NT2/D1 (cell line): ENCODE results near the gene CSKMT.
"Not testable (repeated sequence)": the region's sequence is repeated elsewhere in the genome, so short reads cannot be mapped to it uniquely, and the experiment has no call there.

Experiments used
- DNase-seq: peaks from one replicate; pipeline ENCODE4 v3.0.0-alpha.2; 2011; ENCODE audit warnings: low read depth, low spot score
- H3K27me3 ChIP-seq: 2 replicates; pipeline ENCODE4 v1.6.0; 2011; ENCODE audit warnings: mild to moderate bottlenecking; ENCODE audit not compliant: insufficient read length, insufficient read depth
- H3K36me3 ChIP-seq: 2 replicates; pipeline ENCODE4 v1.6.1; 2011; ENCODE audit warnings: mild to moderate bottlenecking, low read length, mixed read lengths; ENCODE audit not compliant: insufficient read depth, insufficient read length
- H3K4me1 ChIP-seq: 2 replicates; pipeline ENCODE4 v1.5.1; 2011; ENCODE audit not compliant: insufficient read depth, insufficient read length
- H3K4me3 ChIP-seq: 2 replicates; pipeline ENCODE4 v1.5.1; 2011; ENCODE audit warnings: low read depth; ENCODE audit not compliant: insufficient read length
- H3K9ac ChIP-seq: 2 replicates; pipeline ENCODE4 v1.6.0; 2011; ENCODE audit warnings: low read depth; ENCODE audit not compliant: insufficient read length
- H3K9me3 ChIP-seq: 2 replicates; pipeline ENCODE4 v1.5.1; 2011; ENCODE audit warnings: mild to moderate bottlenecking, low read length; ENCODE audit not compliant: insufficient read depth
- SUZ12 ChIP-seq: IDR thresholded peaks from 2 replicates; pipeline ENCODE4 v1.6.1; 2011; ENCODE audit not compliant: insufficient read length, insufficient read depth; ENCODE audit errors: extremely low read depth
- YY1 ChIP-seq: IDR thresholded peaks from 2 replicates; pipeline ENCODE4 v1.6.1; 2011; ENCODE audit not compliant: insufficient read length, insufficient read depth
- ZNF274 ChIP-seq: IDR thresholded peaks from 2 replicates; pipeline ENCODE4 v1.6.1; 2011; ENCODE audit warnings: mild to moderate bottlenecking, low read depth, low read length

Gene CSKMT

DNA sequence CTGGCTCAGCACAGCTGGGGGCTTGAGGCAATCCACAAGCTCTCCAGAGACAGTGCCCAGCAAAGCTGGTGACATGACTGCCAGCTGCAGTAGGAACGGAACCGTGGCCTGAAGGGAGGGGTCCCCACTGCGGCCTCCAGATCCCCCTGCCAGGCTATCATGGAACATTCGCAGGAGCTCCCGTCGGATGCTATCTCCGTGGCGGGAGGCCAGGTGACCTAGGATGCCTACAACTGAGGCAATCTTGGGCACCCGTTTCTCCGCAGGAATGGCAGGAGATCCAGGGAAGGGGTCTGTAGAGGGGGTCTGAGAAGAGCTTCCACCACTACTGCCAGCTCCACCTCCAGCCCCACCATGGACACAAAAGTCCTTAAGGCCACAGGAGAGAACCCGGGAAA, 16.1 kb upstream of the CSKMT start:
- Histone ChIP-seq H3K27me3 (no peaks in the 10 kb centered on the region), H3K9ac (peak overlapping the region; percentile 8)

DNA sequence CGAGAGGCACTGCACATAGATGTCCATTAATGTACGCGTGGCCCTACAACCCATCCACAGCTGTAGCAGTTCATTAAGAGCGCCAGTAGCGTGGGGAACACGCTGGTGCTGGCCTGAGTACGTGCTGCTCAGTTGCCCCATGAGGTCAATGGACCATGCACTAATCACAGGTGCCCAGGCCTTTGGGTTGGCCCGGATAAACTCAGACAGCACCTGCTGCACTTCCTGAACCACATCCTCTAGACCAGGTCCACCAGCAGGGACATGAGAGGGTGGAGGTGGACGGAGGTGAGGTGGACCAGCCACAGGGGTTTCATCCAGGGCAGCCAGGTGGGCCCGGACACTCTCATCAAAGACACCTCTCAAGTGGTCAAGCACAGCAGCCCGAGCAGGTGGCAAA, 15.6 kb upstream of the CSKMT start:
- Histone ChIP-seq H3K9ac (peak overlapping the region; percentile 8), H3K4me1 (peaks cover 6% of the 10 kb centered on the region), H3K4me3 (no peak overlapping the region), H3K9me3 (no peaks in the 10 kb centered on the region), H3K36me3 (peaks cover 45% of the 10 kb centered on the region), H3K27me3 (no peaks in the 10 kb centered on the region)
- TF ChIP-seq ZNF274: no peak
- TF ChIP-seq YY1: no peak
- TF ChIP-seq SUZ12: no peak
- DNase-seq: no peak

More for the DNA sequence above, 16.1 kb upstream of the CSKMT start:
- peaks cover 50% of the 10 kb centered on the region for H3K36me3 ChIP-seq
- H3K4me1 ChIP-seq: peaks cover 6% of the 10 kb centered on the region
- no peaks in the 10 kb centered on the region for H3K9me3 ChIP-seq
- TF ChIP-seq YY1 (no peak), ZNF274 (no peak), SUZ12 (no peak)
- no peak for DNase-seq
- H3K4me3 ChIP-seq: no peak overlapping the region

GRCh38 chr11:62650283-62650682, 14.8 kb upstream of the CSKMT start:
- not testable (repeated sequence) for H3K9ac ChIP-seq, DNase-seq, H3K4me3 ChIP-seq, H3K4me1 ChIP-seq, H3K9me3 ChIP-seq, H3K27me3 ChIP-seq
- peaks cover 39% of the 10 kb centered on the region for H3K36me3 ChIP-seq

- DNase-seq: no peak
- Histone ChIP-seq H3K9ac (peak overlapping the region; percentile 99), H3K36me3 (peaks cover 33% of the 10 kb centered on the region), H3K9me3 (no peaks in the 10 kb centered on the region), H3K4me3 (peak overlapping the region; percentile 88), H3K27me3 (no peaks in the 10 kb centered on the region), H3K4me1 (peaks cover 1% of the 10 kb centered on the region)
- TF ChIP-seq SUZ12: no peak
- TF ChIP-seq YY1: no peak
- no peak for TF ChIP-seq ZNF274
These were observed 12.7 kb upstream of the CSKMT start for GRCh38 chr11:62652161-62653006.

DNA sequence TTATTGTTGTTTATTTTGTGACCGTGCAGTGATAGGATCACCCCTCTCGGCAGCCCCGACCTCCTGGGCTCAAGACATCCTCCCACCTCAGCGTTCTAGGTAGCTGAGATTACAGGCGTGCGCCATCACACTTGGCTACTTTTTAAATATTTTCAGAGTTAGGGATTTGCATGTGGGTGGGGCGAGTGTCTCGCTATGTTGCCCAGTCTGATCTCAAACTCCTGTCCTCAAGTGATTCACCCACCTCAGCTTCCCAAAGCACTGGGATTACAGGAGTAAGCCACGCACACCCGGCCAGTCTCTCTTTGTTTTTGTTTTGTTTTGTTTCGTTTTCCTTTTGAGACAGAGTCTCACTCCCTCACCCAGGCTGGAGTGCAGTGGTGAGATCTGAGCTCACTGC, 10.8 kb upstream of the CSKMT start:
- no peak overlapping the region for H3K9ac ChIP-seq
- H3K4me1 ChIP-seq: no peaks in the 10 kb centered on the region
- DNase-seq: no peak
- H3K36me3 ChIP-seq: peaks cover 14% of the 10 kb centered on the region
- H3K9me3 ChIP-seq: no peaks in the 10 kb centered on the region
- TF ChIP-seq ZNF274: no peak
- no peak for TF ChIP-seq YY1
- no peak for TF ChIP-seq SUZ12
- no peak overlapping the region for H3K4me3 ChIP-seq
- H3K27me3 ChIP-seq: no peaks in the 10 kb centered on the region

DNA sequence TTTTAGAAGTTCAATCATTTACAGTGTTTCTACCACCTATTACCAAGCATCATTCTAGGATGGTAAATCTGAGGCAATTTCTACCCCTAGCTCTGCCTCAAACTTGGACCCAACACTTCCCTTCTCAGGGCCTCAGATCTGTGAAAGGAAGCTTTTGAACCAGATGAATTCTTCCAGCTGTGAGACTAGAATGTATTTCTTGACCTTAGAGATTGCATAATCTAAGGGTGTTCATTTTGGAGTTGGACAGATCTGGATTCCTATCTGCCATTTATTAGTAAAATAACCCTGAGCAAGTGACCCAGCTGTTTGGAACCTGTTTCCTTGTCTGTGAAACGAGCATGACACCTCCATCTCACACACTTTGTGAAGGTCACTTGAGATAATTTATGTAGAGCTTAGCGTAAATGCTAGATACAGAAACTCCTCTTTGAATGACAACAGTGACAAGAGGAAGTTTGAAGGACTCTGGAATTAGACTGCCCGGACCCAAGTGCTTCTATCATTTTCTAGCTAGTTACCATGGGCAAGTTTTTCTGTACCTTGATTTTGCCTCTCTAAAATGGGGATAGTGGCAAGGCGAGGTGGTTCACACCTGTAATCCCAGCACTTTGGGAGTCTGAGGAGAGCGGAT, 8.2 kb upstream of the CSKMT start:
- no peak overlapping the region for H3K9ac ChIP-seq
- H3K9me3 ChIP-seq: no peaks in the 10 kb centered on the region
- H3K27me3 ChIP-seq: no peaks in the 10 kb centered on the region
- TF ChIP-seq ZNF274 (no peak), YY1 (no peak), SUZ12 (no peak)
- H3K4me3 ChIP-seq: no peak overlapping the region
- H3K36me3 ChIP-seq: peaks cover 17% of the 10 kb centered on the region
- H3K4me1 ChIP-seq: no peaks in the 10 kb centered on the region
- no peak for DNase-seq

GRCh38 chr11:62664405-62665074, 572 bp upstream of the CSKMT start:
- Histone ChIP-seq H3K9me3 (no peaks in the 10 kb centered on the region), H3K4me3 (peak overlapping the region; percentile 99), H3K9ac (peak overlapping the region; percentile 100), H3K36me3 (peaks cover 61% of the 10 kb centered on the region), H3K4me1 (no peaks in the 10 kb centered on the region), H3K27me3 (no peaks in the 10 kb centered on the region)
- DNase-seq: no peak
- TF ChIP-seq YY1: no peak
- no peak for TF ChIP-seq SUZ12
- no peak for TF ChIP-seq ZNF274
